HG03135 (cell line): ENCODE results near the gene RIPPLY3.

Source experiments
- ATAC-seq: cut with Tn5 transposase; IDR thresholded peaks from one replicate; pipeline ENCODE4 v1.9.1; 2021; ENCODE audit warnings: mild to moderate bottlenecking, moderate library complexity; ENCODE audit not compliant: unreplicated experiment

The RIPPLY3 gene, protein sequence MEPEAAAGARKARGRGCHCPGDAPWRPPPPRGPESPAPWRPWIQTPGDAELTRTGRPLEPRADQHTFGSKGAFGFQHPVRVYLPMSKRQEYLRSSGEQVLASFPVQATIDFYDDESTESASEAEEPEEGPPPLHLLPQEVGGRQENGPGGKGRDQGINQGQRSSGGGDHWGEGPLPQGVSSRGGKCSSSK

DNA sequence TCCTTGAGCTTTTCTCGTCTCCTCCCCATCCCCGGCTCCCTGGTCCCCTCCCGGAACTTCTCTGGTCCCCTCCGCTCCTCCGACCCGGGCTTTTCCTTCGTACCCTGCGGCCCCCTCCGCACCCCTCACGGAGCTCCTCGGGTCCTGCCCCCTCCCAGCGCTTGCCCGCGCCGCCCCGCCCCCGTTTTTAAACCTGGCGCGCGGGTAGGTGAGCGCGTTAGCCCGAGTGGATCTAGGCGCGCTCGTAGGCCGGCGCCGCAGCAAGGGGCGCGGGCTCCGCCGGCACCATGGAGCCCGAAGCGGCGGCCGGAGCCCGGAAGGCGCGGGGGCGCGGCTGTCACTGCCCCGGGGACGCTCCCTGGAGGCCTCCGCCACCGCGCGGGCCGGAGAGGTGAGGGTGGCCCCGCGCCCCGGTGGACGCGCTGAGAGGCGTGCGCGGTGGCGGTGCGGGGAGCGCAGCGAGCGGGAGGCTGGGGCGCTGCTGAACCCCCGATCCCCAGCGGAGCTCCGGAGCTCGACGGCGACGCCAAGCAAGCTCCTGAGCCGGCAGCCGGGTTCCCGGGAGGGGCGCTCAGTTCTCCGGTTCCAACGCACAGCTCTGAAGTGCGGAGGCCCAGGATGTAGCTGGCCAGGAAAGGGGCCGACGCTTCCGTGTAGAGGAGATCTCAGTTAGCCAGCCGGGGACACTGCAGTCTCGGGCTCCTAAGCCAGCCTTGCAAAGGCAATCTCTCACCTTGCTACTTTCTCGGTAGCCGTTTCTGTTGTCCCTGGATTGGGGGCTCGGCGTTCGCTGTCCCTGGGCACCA lies at the start of gene RIPPLY3:
Gene RIPPLY3 (plus strand): TSS at position 217 of the 806 bp plus-strand sequence. CDS start 71 bp downstream, at position 288.
- ATAC-seq, result no peak

DNA sequence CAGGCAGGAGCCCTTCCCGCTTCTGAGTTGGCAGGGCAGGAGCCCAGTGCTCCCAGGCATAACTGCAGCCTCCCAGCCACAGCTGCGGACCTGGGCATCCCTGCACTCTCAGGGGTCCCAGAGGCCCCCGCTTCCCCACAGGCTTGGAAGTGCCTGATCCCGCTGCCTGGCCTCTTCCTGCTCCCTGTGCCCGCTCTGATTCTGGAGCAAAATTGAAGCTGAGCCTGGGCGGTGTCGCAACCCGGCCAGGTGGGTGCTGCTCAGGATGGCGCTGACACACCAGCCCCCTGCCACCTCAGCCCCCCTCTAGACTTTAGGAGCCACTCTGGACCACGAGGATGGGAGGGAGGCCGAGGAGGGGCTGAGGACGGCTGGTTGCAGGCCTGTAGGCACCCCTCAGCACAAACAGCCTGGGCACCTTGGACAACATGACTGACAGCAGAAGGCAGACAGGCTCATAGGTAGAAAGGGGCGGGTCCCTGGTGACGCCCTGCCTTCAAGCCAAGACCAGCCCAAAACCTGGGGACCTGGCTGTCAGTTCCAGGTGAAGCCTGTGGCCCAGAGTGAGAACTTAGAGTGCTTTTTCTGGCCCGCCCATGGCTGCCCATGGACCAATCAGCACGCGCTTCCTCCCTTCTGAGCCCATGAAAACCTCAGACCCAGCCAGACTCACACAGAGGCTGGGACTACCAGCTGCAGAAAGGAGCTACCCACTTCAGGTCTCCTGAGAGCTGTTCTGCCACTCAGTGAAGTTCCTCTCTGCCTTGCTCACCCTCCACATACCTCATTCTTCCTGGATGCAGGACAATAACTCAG lies 47.3 kb upstream of the RIPPLY3 start:
- ATAC-seq, result no peak

DNA sequence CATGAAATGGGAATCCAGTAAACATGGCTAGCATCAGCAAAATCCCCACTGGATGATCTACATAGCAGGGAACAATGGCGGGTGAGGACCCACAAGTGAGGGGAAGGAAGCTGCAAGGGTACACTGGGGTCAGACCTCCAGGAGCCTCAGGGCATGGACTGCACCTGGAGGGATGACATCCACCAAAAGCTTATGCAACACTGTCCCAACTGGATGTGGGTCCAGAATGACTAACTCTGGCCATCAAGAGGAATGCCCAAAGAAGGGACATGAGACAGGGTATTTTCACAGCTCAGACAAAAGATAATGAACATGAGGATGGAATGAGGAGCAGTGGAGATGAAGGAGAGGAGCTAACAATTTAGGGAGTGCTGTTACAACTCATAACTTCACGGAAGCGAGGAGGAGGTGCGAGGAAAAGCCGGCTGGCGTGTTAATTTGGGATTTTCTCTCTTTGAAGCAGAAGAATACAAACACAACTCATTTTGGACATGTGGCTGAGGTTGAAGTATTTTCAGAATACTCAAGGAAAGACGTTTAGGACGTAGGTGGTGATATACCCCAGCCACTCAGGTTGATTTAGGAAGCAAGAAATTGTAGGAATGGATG lies 45.7 kb upstream of the RIPPLY3 start:
- no peak for ATAC-seq

DNA sequence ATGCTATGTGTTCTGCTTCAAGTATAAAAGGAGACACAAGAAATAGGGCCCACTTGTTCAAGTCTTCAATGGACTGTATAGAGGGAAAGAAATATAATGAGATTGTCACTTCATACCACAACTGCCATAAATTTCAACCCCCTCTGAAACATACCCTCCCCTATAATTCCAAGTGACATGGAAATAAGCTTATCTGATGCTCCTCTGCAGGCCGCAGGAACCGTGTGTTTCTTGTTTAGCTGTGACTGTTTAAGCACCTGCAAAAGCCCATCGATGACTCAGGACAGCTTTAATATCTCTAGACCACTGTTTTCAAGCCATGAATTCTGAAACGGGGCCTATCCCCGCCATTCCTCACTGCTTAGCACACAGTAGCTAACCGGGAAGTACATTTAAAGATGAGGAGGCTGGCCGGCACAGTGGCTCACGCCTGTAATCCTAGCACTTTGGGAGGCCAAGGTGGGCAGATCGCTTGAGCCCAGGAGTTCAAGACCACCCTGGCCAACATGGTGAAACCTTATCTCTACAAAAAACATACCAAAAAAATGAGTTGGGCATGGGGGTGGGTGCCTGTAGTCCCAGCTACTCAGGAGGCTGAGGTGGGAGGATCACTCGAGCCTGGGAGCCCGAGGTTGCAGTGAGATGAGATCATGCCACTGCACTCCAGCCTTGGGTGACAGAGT lies 44.3 kb upstream of the RIPPLY3 start:
- ATAC-seq, result no peak

DNA sequence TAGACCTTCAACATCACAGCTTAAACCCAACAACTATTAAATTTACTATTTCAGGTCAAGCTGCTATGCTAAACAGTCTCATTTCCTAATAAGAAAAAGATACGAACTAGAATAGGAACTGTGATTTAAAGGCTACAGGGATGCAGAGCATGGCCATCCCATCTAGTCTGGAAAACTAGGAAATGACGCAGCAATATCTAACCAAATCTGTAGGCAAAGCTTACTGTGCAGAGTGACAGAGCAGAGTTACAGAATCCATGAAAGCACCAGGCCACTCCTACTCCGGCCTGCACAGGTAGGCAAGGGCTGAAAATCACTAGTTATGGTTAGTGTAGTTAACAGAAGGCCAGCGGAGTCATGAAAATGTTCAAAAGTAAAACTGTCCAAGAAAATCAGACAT lies 42.1 kb upstream of the RIPPLY3 start:
- no peak for ATAC-seq

DNA sequence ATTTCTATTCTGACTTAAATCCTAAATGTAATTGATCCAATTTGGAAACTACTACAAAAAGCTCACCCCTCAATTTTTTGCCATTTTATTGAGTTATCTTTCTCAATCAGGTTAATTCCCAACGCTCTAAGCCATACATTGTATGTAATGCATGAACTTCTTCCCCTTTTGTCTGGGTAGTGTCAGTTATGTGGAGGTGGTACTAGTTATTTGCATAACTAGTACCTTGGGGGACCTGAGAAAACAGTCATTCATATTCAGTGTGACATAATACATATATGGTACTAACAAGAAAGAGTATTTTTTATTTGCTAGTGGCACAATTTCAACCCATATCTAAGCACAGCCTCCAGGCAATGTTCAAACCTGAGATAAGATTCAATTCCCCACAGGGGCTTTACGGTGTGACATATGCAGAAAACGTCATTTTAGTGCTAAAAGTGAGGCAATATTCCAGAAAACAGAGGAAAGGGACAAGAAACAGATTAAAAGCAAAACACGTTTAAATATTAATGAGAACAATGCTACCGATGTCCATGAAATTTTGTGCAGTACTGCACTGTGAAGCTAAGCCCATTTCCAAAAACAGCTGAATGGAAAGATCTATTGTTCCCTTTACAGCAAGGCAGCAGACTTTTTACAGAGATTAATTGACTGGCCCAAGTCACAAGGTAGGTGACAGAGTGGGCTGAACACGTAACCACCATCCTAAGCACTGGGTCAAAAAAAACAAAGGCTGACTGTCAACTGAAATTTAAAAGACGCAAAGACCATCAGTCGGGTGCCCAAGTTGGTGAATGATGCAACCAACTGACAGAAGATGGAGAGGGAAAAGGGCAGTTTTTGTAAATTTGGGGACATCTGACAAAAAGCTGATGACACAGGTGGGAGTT lies 41.4 kb upstream of the RIPPLY3 start:
- ATAC-seq, result no peak

DNA sequence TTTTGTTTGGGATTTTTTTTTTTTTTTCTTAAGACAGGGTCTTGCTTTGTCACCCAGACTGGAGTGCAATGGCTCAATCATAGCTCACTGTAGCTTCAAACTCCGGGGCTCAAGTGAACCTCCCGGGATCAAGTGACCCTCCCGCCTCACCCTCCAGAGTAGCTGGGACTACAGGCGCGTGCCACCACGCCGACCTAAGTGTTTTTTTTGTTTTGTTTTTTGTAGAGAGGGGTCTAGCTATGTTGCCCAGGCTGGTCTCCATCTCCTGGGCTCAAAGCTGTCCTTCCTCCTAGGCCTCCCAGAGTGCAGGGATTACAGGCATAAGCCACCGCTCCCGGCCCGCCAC lies 40.8 kb upstream of the RIPPLY3 start:
- no peak for ATAC-seq

DNA sequence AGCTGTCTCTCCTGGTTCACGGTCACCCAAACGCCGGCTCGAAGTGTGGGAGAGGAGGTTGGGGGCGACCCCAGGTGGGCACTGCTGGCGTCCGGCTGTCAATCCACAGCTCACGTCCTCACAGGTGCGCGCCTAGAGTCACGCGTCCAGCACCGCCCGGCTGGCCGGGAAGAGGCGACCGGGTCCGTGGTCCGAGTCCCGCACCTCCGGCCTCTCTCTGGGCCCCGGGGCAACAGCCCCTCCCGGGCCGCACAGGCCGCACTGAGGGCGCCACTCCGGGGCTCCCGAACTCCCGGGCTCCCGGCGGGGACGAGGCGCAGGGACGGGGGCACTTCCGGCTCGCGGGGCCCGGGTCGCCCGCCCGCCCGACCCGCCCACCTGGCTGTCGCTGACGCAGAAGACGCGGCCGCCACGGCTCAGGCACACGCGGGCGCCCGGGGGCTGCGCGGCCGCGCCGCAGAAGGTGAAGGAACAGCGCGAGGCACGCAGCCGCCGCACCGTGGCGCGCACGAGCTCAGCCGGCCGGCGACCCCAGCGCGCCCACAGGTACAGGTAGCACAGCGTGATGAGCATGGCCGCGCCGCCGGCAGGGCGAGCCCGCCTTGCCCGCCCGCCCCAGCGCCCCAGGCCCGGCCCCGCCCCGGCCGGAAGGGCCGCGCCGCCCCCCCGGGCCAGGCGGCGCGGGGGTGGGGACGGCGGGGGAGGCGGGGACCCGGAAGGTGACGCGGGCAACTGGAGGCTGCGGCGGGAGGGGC lies 40.3 kb upstream of the RIPPLY3 start, which contains the start of gene HLCS:
Gene HLCS (minus strand): TSS at position 604 of the 755 bp plus-strand sequence. CDS start 31 bp downstream, at position 573.
- ATAC-seq, result peak; percentile 72

DNA sequence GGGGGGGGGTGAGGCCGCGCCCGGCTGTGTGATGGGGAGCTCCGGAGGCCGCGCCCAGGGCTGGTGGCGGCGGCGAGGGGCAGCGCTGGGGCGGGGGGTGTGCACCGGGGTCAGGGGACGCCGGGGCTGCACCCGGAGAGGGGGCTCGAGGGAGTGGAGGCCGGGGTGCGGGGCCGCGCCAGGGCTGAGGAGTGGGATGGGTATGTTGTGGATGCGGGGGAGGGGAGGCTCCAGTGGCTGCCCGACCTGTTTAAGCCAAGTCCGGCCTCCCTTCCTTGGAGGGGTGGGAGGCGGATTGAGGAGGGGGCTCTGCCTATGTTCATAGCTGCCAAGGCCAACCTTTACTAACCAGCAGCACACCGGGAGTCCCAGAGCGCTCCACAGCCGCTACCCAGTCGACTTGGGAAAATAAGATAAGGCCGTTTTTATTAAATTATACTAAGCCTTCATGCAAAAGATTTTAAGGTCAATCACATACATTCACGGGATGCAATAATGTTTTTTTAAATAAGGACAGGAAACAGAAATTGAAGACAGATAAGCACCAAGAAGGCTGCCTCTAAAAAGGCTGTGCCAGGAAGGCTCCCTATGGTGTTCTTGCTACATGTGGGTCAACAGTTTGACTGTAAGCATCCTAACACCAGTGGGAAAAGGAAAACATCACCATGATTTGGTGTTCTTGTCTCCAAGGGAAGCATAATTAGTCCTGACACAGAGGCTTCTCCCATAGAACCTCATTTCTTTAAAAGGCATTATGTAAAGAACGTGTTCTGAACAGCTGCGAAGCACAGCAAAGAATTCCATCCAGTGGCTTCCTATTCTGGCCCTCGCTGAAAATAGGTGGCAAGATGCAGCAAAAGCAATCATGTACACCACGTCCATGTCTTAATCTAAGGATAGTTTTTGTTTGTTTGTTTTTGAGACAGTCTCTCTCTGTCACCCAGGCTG lies 39.4 kb upstream of the RIPPLY3 start:
- ATAC-seq, result peak; percentile 28

DNA sequence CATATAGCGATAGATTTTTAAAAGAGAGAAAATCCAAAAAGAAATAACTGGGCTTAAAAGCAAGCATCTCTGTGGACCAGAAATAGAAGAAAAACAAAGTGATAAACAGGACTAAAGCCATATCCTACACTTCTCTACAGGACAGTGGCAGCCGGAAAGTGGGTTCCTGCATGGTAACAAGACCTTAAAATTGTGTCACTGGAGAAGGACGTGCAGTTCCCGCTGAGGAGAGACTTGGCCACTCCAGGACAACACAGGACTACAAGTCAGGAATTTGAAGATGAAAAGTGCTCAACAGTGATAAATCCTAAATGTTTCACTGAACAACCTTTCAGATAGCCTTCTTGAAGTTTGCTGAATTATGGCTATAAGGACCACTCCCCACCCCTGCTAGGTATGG lies 38.1 kb upstream of the RIPPLY3 start:
- ATAC-seq, result no peak

DNA sequence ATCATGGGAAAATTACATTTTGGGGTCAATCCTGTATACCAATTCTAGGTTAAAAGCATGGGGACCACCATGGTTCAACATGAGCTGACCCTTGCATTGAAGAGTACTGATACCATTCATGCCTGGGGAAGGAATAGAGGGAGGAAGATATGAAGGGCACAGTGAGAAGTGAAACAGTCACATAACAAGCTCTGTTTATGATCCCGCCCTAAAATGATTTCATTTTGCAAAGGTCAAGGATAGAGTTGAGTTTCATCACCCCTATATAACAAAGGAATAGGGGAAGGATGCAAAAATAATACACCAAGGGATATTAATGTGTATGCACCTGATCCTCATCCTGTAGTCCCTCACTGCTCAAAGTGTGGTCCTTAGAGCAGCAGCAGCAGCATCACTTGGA lies 37.5 kb upstream of the RIPPLY3 start:
- no peak for ATAC-seq

DNA sequence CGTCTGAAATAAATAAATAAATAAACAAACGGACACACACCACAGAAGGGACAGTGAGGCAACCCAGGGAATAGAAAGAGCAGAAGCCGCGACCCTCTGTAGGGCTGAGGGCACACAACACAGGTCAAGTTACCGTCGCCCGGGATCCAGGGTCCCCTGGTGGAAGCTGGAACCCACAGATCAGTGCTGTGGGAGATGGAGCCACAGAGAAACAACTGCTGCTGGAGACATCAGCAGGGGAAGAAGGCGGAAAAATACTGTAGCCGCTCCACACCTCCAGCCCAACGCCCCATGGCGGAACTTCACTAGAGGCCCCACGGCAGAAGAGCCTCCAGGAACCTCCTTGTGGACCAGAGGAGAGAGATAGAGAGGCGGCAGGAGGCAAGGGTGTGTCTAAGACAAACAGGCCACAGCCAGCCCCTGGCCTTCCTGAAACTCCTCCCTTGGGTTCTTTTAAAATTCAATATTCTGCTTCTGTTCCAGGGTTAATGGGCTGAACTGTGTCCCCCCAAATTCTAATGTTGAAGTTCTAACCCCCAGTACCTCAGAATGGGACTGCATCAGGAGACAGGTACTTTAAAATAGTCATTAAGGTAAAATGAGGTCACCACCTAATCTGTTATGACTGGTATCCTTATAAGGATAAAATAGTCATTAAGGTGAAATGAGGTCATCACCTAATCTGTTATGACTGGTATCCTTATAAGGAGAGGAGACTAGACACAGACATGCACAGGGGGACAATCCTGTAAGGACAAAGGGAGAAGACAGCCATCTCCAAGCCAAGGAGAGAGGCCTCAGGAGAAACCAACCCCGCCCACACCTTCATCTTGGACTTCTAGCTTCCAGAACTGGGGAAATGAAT lies 32.3 kb upstream of the RIPPLY3 start:
- no peak for ATAC-seq

DNA sequence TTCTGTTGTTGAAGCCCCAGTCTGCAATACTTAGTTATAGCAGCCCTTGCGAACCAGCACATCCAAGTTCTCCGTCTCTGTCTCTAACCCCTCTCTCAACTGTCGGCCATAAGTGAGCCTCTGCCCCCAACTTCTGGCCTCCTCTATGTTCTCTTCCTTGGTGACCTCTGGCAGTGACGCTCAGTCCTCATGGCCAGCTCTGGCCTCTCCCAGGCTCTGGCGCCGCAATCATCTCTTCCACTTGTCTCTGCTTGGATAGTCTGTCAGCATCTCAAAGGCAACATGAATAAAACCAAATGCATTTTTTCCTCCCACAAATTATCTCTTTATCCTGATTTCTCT lies 31.7 kb upstream of the RIPPLY3 start:
- ATAC-seq, result no peak

DNA sequence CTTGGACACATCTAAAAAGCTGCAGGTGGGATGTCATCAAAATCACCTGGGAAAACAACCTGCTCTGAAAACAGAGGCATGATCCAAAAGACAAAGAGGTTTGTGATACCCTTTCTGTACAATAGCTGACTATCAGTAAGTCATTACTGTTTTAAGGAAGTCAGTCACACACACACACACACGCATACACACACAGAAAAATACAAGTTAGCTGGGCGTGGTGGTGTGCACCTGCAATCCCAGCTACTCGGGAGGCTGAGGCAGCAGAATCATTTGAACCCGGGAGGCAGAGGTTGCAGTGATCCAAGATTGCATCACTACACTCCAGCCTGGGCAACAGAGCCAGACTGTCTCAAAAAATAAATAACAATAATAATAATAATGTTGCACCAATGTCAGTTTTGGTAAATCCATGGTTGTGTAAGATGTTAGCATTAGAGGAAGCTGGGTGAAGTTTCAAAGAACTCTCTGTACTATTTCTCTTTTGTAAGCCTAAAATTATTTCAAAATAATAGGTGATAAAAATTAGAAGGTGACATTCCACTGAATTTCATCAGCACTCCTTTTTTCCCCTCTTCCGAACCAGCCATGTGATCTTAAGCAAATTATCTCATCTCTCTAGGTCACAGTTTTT lies 30.2 kb upstream of the RIPPLY3 start:
- no peak for ATAC-seq

DNA sequence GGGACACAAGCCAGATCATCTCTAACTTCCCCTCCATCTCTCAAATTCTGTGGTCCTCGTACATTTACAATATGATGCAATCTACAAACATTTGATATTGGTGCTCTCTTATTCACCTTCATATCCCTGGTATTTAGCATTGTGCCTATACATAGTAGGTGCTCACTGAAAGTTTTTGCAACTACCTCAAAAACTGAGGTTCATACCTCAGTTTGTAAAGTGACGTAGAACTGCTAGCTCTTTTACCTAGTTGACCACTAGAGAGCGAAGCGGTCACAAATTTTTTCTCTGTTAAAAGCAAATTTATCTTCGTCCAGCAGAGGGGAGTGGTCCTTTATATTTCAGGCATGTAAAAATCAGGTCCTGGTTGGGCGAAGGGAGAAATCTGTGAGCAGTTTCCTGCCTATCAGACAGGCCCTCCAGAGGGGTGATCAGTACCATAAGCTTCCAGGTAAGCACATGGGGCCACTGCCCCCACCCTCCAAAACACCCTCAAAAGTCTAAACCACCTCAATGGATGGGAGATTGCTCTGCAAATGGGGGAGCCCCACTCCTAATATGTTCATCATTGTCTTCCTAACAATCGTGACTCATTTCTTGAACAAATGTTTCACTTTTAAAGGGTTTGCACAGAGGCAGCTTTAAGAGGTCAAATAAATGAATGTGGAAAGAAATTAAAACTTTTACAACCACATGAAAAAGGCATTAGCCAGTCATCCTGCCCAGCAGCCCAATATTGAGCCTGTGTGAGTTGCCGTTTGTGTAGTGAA lies 29.4 kb upstream of the RIPPLY3 start:
- ATAC-seq, result peak; percentile 63
